Mesendoderm (in vitro differentiated cells): ENCODE measurements around the gene FAM210B.
"Not testable (repeated sequence)": the region's sequence is repeated elsewhere in the genome, so short reads cannot be mapped to it uniquely, and the experiment has no call there.

Experiments
- DNase-seq: peaks from one replicate; pipeline ENCODE4 v3.0.0; 2013
- H2AK5ac ChIP-seq: 2 replicates; pipeline ENCODE4 v1.6.1; 2013; ENCODE audit warnings: low read length, inconsistent platforms
- H2BK120ac ChIP-seq: 2 replicates; pipeline ENCODE4 v1.6.1; 2013; ENCODE audit warnings: low read depth, mild to moderate bottlenecking, low read length, moderate library complexity, mixed read lengths
- H2BK15ac ChIP-seq: replicated peaks from 2 replicates; pipeline ENCODE4 v1.6.1; 2013; ENCODE audit warnings: low read depth, mild to moderate bottlenecking, moderate library complexity
- H2BK5ac ChIP-seq: 2 replicates; pipeline ENCODE4 v1.6.1; 2013; ENCODE audit warnings: low read length, inconsistent platforms
- H3K18ac ChIP-seq: 2 replicates; pipeline ENCODE4 v1.6.1; 2013; ENCODE audit warnings: mild to moderate bottlenecking, low read length, mixed read lengths
- H3K23ac ChIP-seq: one replicate; pipeline ENCODE4 v1.6.1; 2013; ENCODE audit warnings: low read length
- H3K27ac ChIP-seq: 2 replicates; pipeline ENCODE4 v1.5.1; 2013; ENCODE audit warnings: low read depth, mild to moderate bottlenecking, inconsistent platforms, low read length, moderate library complexity
- H3K27me3 ChIP-seq: 2 replicates; pipeline ENCODE4 v1.6.1; 2013; ENCODE audit warnings: low read length, control low read depth, mild to moderate bottlenecking, inconsistent platforms; ENCODE audit not compliant: insufficient read depth, poor library complexity
- H3K36me3 ChIP-seq: 2 replicates; pipeline ENCODE4 v1.6.1; 2013; ENCODE audit warnings: low read length, inconsistent platforms; ENCODE audit not compliant: control insufficient read depth, insufficient read depth
- H3K4ac ChIP-seq: one replicate; pipeline ENCODE4 v1.6.1; 2013; ENCODE audit warnings: low read depth, mild to moderate bottlenecking, low read length, moderate library complexity
- H3K4me1 ChIP-seq: 2 replicates; pipeline ENCODE4 v1.6.1; 2013; ENCODE audit warnings: low read depth, low read length, inconsistent platforms; ENCODE audit not compliant: control insufficient read depth
- H3K4me2 ChIP-seq: 2 replicates; pipeline ENCODE4 v1.6.1; 2013; ENCODE audit warnings: low read length
- H3K4me3 ChIP-seq: 2 replicates; pipeline ENCODE4 v1.5.1; 2013; ENCODE audit warnings: mild to moderate bottlenecking, low read length
- H3K56ac ChIP-seq: one replicate; pipeline ENCODE4 v1.6.1; 2013; ENCODE audit warnings: low read length
- H3K79me1 ChIP-seq: 2 replicates; pipeline ENCODE4 v1.6.1; 2013; ENCODE audit warnings: low read length, inconsistent platforms
- H3K79me2 ChIP-seq: 2 replicates; pipeline ENCODE4 v1.6.1; 2013; ENCODE audit warnings: mild to moderate bottlenecking, low read length; ENCODE audit not compliant: control insufficient read depth, insufficient read depth
- H3K9ac ChIP-seq: 2 replicates; pipeline ENCODE4 v1.6.1; 2013; ENCODE audit warnings: low read length, inconsistent platforms
- H4K5ac ChIP-seq: one replicate; pipeline ENCODE4 v1.6.1; 2013; ENCODE audit warnings: low read length
- H4K8ac ChIP-seq: one replicate; pipeline ENCODE4 v1.6.1; 2013; ENCODE audit warnings: low read depth, mild to moderate bottlenecking, control low read depth, low read length, moderate library complexity
- WGBS: extraction: QIAGEN DNeasy Blood & Tissue Kit; methylation state at CpG from one replicate; pipeline ENCODE4 v1.1.7; 2013; ENCODE audit warnings: low lambda C conversion rate, missing lambda C conversion rate; ENCODE audit not compliant: insufficient coverage; ENCODE audit errors: extremely low coverage; 5-methylcytosine and 5-hydroxymethylcytosine counted together

Gene FAM210B

DNA sequence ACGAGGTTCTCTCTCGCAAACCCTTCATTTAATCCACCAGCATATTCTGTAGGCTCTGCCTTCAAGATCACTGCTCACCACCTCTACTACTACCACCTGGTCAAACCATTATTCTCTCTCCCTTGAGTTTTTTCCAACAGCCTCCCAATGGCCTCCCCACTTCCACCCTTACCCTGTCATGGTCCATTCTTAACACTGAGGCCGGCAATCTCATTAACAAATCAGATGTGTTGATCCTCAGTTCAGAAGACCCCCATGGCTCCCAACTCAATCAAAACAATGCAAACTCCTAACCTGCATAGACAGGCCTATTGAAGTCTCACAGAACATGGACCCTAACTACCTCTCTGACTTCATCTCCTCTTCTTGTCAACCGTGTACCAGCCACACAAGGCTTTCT is 31.0 kb downstream of the FAM210B start:
- Histone ChIP-seq H3K27ac (no peak overlapping the region), H4K8ac (no peak overlapping the region), H2BK15ac (no peak overlapping the region), H2AK5ac (no peak overlapping the region), H4K5ac (no peak overlapping the region), H3K79me2 (peaks cover 62% of the 10 kb centered on the region), H3K4me1 (peaks cover 1% of the 10 kb centered on the region), H3K4me2 (no peak overlapping the region), H3K23ac (no peak overlapping the region), H3K27me3 (no peaks in the 10 kb centered on the region), H3K79me1 (peaks cover 29% of the 10 kb centered on the region), H3K4me3 (no peak overlapping the region), H3K18ac (no peak overlapping the region), H3K36me3 (peaks cover 20% of the 10 kb centered on the region), H3K9ac (no peak overlapping the region), H2BK120ac (no peak overlapping the region), H3K4ac (no peak overlapping the region), H2BK5ac (no peak overlapping the region), H3K56ac (no peak overlapping the region)
- no CpG with 5 or more reads among the region's 4 CpGs for WGBS
- DNase-seq, result no peak

GRCh38 chr20:56390396-56390795 is 31.6 kb downstream of the FAM210B start:
- H2BK120ac ChIP-seq, H3K4me2 ChIP-seq, H3K27me3 ChIP-seq, H4K8ac ChIP-seq, H3K56ac ChIP-seq, H3K18ac ChIP-seq, H3K4ac ChIP-seq, H2BK5ac ChIP-seq, H4K5ac ChIP-seq, H3K27ac ChIP-seq, H3K4me1 ChIP-seq, H2AK5ac ChIP-seq, H2BK15ac ChIP-seq, DNase-seq, H3K23ac ChIP-seq, H3K4me3 ChIP-seq: not testable (repeated sequence)
- peaks cover 28% of the 10 kb centered on the region for H3K79me1 ChIP-seq
- no CpG with 5 or more reads among the region's 9 CpGs for whole genome bisulfite sequencing
- H3K9ac ChIP-seq, result peak overlapping the region; percentile 83
- peaks cover 63% of the 10 kb centered on the region for H3K79me2 ChIP-seq
- peaks cover 20% of the 10 kb centered on the region for H3K36me3 ChIP-seq

DNA sequence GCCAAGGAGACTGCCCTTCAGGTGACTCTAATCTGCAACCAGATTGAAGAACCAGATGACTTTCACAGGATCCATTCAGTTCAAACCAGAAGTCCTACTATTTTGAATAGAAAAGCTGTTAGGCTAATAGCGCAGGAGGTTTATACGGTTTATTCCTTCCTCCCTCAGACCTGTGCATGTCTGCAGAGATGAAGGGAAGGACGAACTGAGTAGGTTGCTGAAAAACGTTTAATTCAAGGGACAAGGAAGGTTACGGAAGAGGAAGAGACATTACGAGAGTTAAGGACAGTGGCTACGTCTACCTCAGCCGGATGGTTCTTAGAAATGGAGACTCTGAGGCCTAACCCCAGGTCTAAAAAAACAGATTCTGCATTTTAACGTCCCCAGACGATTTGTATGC is 32.3 kb downstream of the FAM210B start:
- Histone ChIP-seq H4K5ac (no peak overlapping the region), H2BK15ac (no peak overlapping the region), H4K8ac (no peak overlapping the region), H3K36me3 (peaks cover 16% of the 10 kb centered on the region), H3K79me1 (peaks cover 24% of the 10 kb centered on the region), H2BK120ac (no peak overlapping the region), H3K4me1 (peaks cover 1% of the 10 kb centered on the region), H3K27ac (no peak overlapping the region), H3K79me2 (peaks cover 59% of the 10 kb centered on the region), H3K23ac (no peak overlapping the region), H3K4me3 (peak overlapping the region; percentile 56), H3K18ac (no peak overlapping the region), H3K56ac (peak overlapping the region; percentile 88), H2AK5ac (no peak overlapping the region), H3K4me2 (peak overlapping the region; percentile 61), H3K9ac (peak overlapping the region; percentile 83), H3K4ac (no peak overlapping the region), H2BK5ac (no peak overlapping the region), H3K27me3 (no peaks in the 10 kb centered on the region)
- no CpG with 5 or more reads among the region's 10 CpGs for WGBS
- peak; percentile 5 for DNase-seq

GRCh38 chr20:56391596-56392131 is 32.9 kb downstream of the FAM210B start:
- no CpG with 5 or more reads among the region's 29 CpGs for WGBS

GRCh38 chr20:56392132-56392880 is 33.5 kb downstream of the FAM210B start, which contains the start of the genes AURKA and CSTF1:
TSS of gene AURKA (minus strand) at chr20:56392215. CDS start at chr20:56388197, 4,018 bp downstream.
TSS of gene CSTF1 (plus strand) at chr20:56392645. CDS start at chr20:56395553, 2,908 bp downstream.
- Histone ChIP-seq H4K8ac (no peak within 1 kb of the TSS), H4K5ac (no peak within 1 kb of the TSS), H3K27me3 (no peaks in the 10 kb centered on the region), H3K4me3 (peak within 1 kb of the TSS; percentile 86), H3K9ac (peak within 1 kb of the TSS; percentile 92), H3K4ac (peak within 1 kb of the TSS; percentile 94), H3K79me2 (peaks cover 56% of the 10 kb centered on the region), H3K23ac (no peak within 1 kb of the TSS), H3K27ac (peak within 1 kb of the TSS; percentile 79), H2BK15ac (no peak within 1 kb of the TSS), H3K4me1 (peaks cover 1% of the 10 kb centered on the region), H3K79me1 (peaks cover 23% of the 10 kb centered on the region), H3K18ac (peak within 1 kb of the TSS; percentile 89), H2AK5ac (no peak within 1 kb of the TSS), H3K56ac (peak within 1 kb of the TSS; percentile 97), H2BK120ac (no peak within 1 kb of the TSS), H3K36me3 (peaks cover 20% of the 10 kb centered on the region), H3K4me2 (peak within 1 kb of the TSS; percentile 61), H2BK5ac (peak within 1 kb of the TSS; percentile 42)
- peak; percentile 100 for DNase-seq
- WGBS, result no CpG with 5 or more reads among the region's 53 CpGs

More at GRCh38 chr20:56391596-56392131, 32.9 kb downstream of the FAM210B start:
- H3K56ac ChIP-seq, result peak overlapping the region; percentile 88
- H3K18ac ChIP-seq, result peak overlapping the region; percentile 72
- H2BK15ac ChIP-seq, result no peak overlapping the region
- peaks cover 56% of the 10 kb centered on the region for H3K79me2 ChIP-seq
- H3K4me2 ChIP-seq, result peak overlapping the region; percentile 61
- peak overlapping the region; percentile 41 for H3K4ac ChIP-seq
- peak overlapping the region; percentile 83 for H3K9ac ChIP-seq
- H3K27me3 ChIP-seq, result no peaks in the 10 kb centered on the region
- no peak overlapping the region for H3K23ac ChIP-seq
- H3K79me1 ChIP-seq, result peaks cover 23% of the 10 kb centered on the region
- no peak for DNase-seq
- H3K4me1 ChIP-seq, result peaks cover 1% of the 10 kb centered on the region
- peaks cover 15% of the 10 kb centered on the region for H3K36me3 ChIP-seq
- H2BK5ac ChIP-seq, result peak overlapping the region; percentile 41
- no peak overlapping the region for H2BK120ac ChIP-seq
- H3K27ac ChIP-seq, result no peak overlapping the region
- no peak overlapping the region for H4K8ac ChIP-seq
- peak overlapping the region; percentile 56 for H3K4me3 ChIP-seq
- no peak overlapping the region for H2AK5ac ChIP-seq
- no peak overlapping the region for H4K5ac ChIP-seq
